RWPE1 (cell line): ENCODE measurements around the gene KAT6B.

Experiments used
- CTCF ChIA-PET: fragments of 350-600 bp; sonication (Branson Sonifier 250); formaldehyde crosslinking; extraction: SDS; loops from one replicate; lab custom pipeline; 2021; lab: Yijun Ruan, JAX
- POLR2A ChIA-PET: fragments of 400-600 bp; formaldehyde crosslinking; extraction: SDS; loops from one replicate; lab custom pipeline; 2020; ENCODE audit warnings: antibody characterized with exemption; ENCODE audit not compliant: low non-redundant PET; lab: Yijun Ruan, JAX
- DNase-seq: peaks from one replicate; pipeline ENCODE4 v3.0.0; 2012; ENCODE audit warnings: low spot score
- H3K27ac ChIP-seq: fragments of 450-650 bp; 2 replicates; pipeline ENCODE4 v1.5.1; 2017
- TF ChIP-seq, protein P1 (sequence below): fragments of 450-650 bp; conservative IDR thresholded peaks from 2 replicates; pipeline ENCODE4 v1.5.1; 2017; ENCODE audit warnings: low read depth, mild to moderate bottlenecking

Gene KAT6B

DNA sequence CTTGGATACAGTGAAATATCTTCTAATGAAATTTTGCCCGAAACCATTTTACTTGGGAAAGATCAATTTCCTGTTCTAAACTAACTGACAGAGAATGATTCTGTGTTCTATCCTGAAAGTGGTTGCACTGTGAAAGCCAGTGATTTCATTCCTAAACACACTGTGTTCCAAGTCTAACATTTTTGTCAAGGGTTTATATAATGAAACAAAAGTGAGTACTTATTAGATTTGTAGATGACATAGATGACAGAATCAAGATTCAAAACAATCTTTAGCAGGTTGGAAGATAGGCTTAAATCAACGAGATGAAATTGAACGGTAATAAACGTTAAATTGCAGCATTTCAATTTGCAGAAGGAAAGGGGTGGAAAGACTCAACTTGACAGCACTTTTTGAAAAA, 13.3 kb downstream of the KAT6B start:
- H3K27ac ChIP-seq: no peak overlapping the region
- CTCF ChIA-PET: no interaction called here
- TF ChIP-seq, protein P1, sequence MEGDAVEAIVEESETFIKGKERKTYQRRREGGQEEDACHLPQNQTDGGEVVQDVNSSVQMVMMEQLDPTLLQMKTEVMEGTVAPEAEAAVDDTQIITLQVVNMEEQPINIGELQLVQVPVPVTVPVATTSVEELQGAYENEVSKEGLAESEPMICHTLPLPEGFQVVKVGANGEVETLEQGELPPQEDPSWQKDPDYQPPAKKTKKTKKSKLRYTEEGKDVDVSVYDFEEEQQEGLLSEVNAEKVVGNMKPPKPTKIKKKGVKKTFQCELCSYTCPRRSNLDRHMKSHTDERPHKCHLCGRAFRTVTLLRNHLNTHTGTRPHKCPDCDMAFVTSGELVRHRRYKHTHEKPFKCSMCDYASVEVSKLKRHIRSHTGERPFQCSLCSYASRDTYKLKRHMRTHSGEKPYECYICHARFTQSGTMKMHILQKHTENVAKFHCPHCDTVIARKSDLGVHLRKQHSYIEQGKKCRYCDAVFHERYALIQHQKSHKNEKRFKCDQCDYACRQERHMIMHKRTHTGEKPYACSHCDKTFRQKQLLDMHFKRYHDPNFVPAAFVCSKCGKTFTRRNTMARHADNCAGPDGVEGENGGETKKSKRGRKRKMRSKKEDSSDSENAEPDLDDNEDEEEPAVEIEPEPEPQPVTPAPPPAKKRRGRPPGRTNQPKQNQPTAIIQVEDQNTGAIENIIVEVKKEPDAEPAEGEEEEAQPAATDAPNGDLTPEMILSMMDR: no peak
- no peak for DNase-seq
- POLR2A ChIA-PET: no interaction called here

DNA sequence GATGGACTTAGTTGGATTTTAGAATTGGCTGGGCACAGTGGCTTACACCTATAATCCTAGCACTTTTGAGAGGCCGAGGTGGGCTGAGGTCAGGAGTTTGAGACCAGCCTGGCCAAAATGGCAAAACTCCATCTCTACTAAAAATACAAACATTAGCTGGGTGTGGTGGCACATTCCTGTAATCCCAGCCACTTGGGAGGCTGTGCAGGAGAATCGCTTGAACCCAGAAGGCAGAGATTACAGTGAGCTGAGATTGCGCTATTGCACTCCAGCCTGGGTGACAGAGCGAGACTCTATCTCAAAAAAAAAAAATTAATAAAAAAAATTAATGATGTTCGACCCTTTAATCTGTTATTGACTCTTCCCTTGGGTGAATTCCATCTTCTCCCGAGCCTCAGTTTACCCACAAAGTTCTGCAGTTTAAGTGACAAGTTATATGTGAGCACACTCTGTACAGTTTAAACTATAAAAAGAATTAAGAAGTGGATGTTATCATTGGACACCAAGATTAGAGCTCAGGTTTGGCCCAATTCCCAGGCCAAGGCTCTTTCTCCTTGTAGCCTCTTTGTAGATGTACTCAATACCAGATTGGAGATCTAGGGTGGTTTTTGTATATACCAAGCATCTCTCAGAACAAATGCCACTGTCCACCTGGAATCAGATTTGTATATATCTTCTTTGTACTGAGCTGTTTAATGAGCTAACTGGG, 15.0 kb downstream of the KAT6B start:
- TF ChIP-seq, protein P1: no peak
- ChIA-PET POLR2A (no interaction called here), CTCF (interaction anchor here (0.5 kb wide), 1 partner anchor 147 kb away, joined by 3 read pairs; no protein-coding TSS in a partner anchor)
- H3K27ac ChIP-seq: no peak overlapping the region
- DNase-seq: no peak

DNA sequence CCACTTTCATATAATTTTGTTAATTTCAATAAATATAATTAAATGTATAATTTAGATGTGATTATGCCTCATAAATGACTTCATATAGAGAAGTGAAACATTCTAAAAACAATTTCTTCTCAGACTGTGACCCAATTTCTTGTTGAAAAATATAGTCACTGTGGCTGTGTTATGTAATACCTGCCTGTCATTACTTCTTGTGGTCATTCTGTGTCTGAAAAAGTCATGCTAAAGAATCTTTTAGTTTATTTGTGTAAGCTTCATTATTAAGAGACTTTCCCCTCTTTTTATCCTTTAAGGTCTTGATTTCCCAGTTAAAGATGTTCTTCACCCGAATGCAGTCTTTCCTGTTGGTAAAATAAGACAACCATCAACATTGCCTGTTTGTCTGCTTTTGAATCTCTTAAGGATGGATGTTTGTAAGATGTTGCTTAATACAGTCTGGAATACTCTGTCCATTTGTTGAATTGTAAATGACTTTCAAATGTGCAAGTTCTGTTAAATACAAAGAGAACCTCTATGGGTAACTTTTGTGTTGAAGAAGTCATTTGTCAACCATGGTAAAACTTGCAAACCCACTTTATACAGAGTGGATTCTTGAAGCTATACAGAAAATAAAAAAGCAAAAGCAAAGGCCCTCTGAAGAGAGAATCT, 16.0 kb downstream of the KAT6B start:
- POLR2A ChIA-PET: no interaction called here
- DNase-seq: no peak
- CTCF ChIA-PET: interaction anchor here (0.5 to 0.6 kb wide), 2 partner anchors 126 to 177 kb away, joined by 3 read pairs; no protein-coding TSS in a partner anchor
- H3K27ac ChIP-seq: no peak overlapping the region
- TF ChIP-seq, protein P1: no peak

DNA sequence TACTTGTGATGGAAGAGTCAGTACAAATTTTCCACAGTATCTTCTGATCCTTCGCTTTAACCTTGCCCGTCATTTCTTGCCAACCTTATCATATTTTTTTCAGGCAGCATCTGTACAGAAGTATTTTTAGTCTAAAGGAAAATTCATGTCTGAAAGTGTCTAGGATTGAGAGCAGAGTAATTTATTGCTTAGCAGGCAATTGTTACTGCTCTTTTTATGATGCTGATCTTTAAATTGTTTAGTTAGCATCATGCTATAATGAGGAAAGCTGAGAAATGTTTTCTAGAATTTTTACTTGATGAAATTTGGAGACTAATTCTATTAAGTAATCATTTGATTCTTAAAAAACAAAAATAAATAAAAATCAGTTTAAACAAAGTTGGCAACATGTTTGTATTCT, 20.6 kb downstream of the KAT6B start:
- POLR2A ChIA-PET: no interaction called here
- CTCF ChIA-PET: no interaction called here
- TF ChIP-seq, protein P1: no peak
- H3K27ac ChIP-seq: no peak overlapping the region
- no peak for DNase-seq

DNA sequence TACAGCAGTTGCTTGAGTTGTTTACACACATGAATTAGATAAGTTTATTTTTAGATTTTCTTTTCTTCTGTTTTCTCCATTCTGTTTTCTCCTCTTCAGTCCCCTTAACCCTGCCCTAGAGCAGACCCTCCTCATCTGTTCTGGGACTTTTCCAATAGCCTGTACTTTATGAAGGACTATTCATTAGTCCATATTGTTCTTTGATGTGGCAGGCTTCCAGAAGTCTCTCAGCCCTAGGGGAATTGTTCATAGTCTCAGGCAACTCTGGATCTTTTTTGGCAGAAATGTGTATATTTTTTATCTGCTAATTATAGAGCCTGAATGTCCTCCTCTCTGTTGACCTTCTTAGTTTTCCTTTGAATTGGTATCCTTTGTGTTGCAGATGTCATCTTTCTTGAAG, 25.4 kb downstream of the KAT6B start:
- TF ChIP-seq, protein P1: no peak
- ChIA-PET CTCF (no interaction called here), POLR2A (no interaction called here)
- no peak for DNase-seq
- H3K27ac ChIP-seq: no peak overlapping the region

DNA sequence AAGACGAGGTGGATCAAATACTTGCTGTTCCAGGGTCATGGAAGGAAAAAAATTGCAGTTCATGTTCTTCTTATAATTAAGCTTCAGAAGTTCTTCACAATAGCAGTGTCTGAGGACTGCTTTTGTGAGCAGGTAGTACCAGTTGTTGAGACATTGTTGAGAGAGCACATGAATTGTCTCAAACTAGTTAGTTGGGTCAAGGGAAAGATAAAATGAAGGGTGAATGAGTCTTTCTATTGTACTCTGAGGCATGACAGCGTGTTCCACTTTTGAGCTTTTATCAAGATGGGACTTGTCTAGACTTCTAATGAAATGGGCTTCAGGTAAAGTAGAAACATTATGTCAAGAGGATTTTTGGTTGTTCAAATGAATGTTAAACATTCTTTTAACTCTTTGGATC, 26.0 kb downstream of the KAT6B start:
- TF ChIP-seq, protein P1: no peak
- DNase-seq: peak; percentile 33
- H3K27ac ChIP-seq: no peak overlapping the region
- ChIA-PET POLR2A (no interaction called here), CTCF (no interaction called here)
